B cell (primary cell): ENCODE results near the gene ROPN1B.
"Not testable (repeated sequence)": the region's sequence is repeated elsewhere in the genome, so short reads cannot be mapped to it uniquely, and the experiment has no call there.

Source experiments
- EZH2 ChIP-seq: IDR thresholded peaks from 2 replicates; pipeline ENCODE4 v1.6.1; 2012; ENCODE audit warnings: borderline replicate concordance, low read depth, mild to moderate bottlenecking, moderate library complexity, low read length; ENCODE audit not compliant: insufficient read depth, poor library complexity, severe bottlenecking
- TF ChIP-seq, protein P1 (sequence below): fragments of 200-600 bp; IDR thresholded peaks from one replicate; pipeline ENCODE4 v1.8.0; 2022; ENCODE audit warnings: antibody characterized with exemption, mild to moderate bottlenecking

DNA sequence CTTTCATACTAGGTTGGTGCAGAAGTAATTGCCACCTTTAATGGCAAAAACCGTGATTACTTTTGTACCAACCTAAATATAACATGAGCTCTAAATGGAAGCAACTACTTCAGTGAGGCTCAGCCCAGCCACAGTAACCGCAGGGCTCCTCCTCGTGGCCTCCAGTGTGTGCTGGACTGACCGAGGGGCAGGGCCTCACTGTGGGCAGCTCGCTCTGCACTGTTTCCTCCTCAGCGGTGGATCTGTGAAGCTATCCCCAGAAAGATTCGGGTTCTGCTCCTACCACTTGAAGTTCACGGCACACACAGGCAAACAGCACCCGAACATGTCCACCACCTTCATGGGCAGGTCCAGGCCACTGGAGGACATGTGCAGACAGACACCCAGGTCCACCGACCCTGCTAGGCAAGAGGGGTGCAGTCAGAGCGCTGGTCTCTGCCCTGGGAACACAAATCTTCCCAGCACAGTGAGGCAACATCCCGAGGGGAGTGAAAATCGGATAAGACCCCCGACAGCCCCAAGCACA is 37.6 kb upstream of the ROPN1B start:
- TF ChIP-seq, protein P1, sequence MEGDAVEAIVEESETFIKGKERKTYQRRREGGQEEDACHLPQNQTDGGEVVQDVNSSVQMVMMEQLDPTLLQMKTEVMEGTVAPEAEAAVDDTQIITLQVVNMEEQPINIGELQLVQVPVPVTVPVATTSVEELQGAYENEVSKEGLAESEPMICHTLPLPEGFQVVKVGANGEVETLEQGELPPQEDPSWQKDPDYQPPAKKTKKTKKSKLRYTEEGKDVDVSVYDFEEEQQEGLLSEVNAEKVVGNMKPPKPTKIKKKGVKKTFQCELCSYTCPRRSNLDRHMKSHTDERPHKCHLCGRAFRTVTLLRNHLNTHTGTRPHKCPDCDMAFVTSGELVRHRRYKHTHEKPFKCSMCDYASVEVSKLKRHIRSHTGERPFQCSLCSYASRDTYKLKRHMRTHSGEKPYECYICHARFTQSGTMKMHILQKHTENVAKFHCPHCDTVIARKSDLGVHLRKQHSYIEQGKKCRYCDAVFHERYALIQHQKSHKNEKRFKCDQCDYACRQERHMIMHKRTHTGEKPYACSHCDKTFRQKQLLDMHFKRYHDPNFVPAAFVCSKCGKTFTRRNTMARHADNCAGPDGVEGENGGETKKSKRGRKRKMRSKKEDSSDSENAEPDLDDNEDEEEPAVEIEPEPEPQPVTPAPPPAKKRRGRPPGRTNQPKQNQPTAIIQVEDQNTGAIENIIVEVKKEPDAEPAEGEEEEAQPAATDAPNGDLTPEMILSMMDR = not testable (repeated sequence)
- not testable (repeated sequence) for TF ChIP-seq EZH2
